Measurements from ENCODE around the gene COL4A1.

DNA sequence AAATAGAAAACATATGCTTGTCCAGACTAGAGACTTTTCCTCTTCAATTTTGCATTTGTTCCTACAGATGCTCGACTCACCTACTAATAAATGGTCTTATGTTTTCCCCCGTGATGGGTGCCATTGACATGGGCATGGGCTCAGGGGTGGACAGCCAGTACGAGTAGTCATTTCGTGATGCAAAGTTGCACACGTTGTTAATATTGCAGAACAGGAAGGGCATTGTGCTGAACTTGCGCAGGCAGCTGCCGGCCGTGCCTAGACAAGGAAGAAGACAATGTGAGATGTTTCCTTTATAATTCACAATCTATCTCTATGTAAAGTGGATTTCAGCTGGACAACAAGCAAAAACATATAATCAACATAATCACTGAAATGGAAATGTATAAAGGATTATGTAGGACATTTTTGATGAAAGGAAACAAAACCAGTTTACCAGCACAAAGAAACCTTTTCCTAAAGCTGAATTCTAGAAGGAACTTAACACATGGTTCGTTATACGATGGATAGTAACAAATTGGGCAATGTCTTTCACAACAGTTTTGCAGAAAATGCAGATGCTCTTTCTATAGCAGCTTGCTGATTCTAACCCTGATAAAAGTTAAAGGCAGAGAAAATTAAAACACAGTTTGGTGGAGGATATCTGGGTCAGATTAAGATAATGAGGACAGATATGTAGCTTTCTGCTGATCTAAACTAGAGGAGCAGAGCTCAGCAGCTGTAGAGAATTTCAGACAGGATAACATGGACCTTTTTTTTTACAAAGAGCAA is 145.7 kb downstream of the COL4A1 start:
- TF ChIP-seq GATA2 (IDR thresholded peaks at IDR 0.05; ENCODE audit: low read depth, low read length) (peak; percentile 90; the same call in 1 of the 2 replicates), GATA3 (IDR thresholded peaks at IDR 0.05; ENCODE audit: low read depth, low read length) (peak; percentile 98)

Measured in SH-SY5Y (cell line).